Measurements from ENCODE around the gene PTPRM.

DNA sequence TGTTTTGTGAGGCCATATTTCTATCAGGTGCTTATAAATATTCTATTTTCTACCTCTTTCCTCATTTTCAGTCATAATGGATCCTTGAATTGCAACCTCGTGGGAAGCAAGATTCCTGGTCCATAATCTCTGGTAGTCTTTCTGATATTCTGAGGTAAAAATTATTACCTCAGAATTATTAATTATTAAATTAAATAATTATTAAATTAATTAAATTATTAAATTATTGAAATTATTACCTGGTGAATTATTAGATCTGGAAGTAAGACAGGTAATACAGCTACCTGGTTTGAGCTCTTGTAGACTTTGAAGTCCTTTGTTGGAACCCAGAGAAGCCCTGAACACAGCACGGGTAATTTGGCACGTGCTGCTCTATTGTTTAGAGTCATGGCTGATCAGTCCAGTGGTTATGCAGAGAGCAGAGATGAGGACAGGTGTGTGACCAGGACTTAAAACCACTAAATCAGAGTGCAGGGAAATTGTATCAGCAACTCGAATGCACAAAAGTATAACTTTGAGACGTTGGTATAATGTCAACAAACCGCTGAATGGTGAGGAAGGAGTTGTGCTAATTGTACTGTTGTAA lies 46.8 kb upstream of the PTPRM start:
- TF ChIP-seq CTCF (IDR thresholded peaks at IDR 0.05): no peak
- no peak for TF ChIP-seq POLR2A (IDR thresholded peaks at IDR 0.05)
